ENCODE results near the gene DAB2IP.

GRCh38 chr9:121781145-121781548 is 129.7 kb downstream of the DAB2IP start:
- TF ChIP-seq ETV6 (CRISPR knock-in tag; IDR thresholded peaks at IDR 0.05) (no peak), RELA (CRISPR knock-in tag; IDR thresholded peaks at IDR 0.05; ENCODE audit: borderline replicate concordance) (no peak), KAT7 (CRISPR knock-in tag; IDR thresholded peaks at IDR 0.05; ENCODE audit: borderline replicate concordance) (no peak), NR2C2 (CRISPR knock-in tag; IDR thresholded peaks at IDR 0.05) (no peak), CREB1 (CRISPR knock-in tag; IDR thresholded peaks at IDR 0.05) (no peak), ESRRA (CRISPR knock-in tag; IDR thresholded peaks at IDR 0.05; ENCODE audit: borderline replicate concordance) (no peak)
- TF ChIP-seq, protein P1, sequence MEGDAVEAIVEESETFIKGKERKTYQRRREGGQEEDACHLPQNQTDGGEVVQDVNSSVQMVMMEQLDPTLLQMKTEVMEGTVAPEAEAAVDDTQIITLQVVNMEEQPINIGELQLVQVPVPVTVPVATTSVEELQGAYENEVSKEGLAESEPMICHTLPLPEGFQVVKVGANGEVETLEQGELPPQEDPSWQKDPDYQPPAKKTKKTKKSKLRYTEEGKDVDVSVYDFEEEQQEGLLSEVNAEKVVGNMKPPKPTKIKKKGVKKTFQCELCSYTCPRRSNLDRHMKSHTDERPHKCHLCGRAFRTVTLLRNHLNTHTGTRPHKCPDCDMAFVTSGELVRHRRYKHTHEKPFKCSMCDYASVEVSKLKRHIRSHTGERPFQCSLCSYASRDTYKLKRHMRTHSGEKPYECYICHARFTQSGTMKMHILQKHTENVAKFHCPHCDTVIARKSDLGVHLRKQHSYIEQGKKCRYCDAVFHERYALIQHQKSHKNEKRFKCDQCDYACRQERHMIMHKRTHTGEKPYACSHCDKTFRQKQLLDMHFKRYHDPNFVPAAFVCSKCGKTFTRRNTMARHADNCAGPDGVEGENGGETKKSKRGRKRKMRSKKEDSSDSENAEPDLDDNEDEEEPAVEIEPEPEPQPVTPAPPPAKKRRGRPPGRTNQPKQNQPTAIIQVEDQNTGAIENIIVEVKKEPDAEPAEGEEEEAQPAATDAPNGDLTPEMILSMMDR (IDR thresholded peaks at IDR 0.05), result no peak
- TF ChIP-seq, protein P2, sequence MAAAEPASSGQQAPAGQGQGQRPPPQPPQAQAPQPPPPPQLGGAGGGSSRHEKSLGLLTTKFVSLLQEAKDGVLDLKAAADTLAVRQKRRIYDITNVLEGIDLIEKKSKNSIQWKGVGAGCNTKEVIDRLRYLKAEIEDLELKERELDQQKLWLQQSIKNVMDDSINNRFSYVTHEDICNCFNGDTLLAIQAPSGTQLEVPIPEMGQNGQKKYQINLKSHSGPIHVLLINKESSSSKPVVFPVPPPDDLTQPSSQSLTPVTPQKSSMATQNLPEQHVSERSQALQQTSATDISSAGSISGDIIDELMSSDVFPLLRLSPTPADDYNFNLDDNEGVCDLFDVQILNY (CRISPR knock-in tag; IDR thresholded peaks at IDR 0.05), result no peak
- TF ChIP-seq, protein P3, sequence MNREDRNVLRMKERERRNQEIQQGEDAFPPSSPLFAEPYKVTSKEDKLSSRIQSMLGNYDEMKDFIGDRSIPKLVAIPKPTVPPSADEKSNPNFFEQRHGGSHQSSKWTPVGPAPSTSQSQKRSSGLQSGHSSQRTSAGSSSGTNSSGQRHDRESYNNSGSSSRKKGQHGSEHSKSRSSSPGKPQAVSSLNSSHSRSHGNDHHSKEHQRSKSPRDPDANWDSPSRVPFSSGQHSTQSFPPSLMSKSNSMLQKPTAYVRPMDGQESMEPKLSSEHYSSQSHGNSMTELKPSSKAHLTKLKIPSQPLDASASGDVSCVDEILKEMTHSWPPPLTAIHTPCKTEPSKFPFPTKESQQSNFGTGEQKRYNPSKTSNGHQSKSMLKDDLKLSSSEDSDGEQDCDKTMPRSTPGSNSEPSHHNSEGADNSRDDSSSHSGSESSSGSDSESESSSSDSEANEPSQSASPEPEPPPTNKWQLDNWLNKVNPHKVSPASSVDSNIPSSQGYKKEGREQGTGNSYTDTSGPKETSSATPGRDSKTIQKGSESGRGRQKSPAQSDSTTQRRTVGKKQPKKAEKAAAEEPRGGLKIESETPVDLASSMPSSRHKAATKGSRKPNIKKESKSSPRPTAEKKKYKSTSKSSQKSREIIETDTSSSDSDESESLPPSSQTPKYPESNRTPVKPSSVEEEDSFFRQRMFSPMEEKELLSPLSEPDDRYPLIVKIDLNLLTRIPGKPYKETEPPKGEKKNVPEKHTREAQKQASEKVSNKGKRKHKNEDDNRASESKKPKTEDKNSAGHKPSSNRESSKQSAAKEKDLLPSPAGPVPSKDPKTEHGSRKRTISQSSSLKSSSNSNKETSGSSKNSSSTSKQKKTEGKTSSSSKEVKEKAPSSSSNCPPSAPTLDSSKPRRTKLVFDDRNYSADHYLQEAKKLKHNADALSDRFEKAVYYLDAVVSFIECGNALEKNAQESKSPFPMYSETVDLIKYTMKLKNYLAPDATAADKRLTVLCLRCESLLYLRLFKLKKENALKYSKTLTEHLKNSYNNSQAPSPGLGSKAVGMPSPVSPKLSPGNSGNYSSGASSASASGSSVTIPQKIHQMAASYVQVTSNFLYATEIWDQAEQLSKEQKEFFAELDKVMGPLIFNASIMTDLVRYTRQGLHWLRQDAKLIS (CRISPR knock-in tag; IDR thresholded peaks at IDR 0.05; ENCODE audit: borderline replicate concordance), result no peak
- TF ChIP-seq, protein P4, sequence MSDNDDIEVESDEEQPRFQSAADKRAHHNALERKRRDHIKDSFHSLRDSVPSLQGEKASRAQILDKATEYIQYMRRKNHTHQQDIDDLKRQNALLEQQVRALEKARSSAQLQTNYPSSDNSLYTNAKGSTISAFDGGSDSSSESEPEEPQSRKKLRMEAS (CRISPR knock-in tag; IDR thresholded peaks at IDR 0.05), result no peak
